ENCODE measurements around the gene TRMT1L.
"Not testable (repeated sequence)": the region's sequence is repeated elsewhere in the genome, so short reads cannot be mapped to it uniquely, and the experiment has no call there.

TRMT1L gene

GRCh38 chr1:185156854-185157598 is at the start of gene TRMT1L, which contains the start of gene SWT1:
TSS of gene TRMT1L (minus strand) at chr1:185156953. CDS start at chr1:185156712, 241 bp downstream.
TSS of gene SWT1 (plus strand) at chr1:185157167. CDS start at chr1:185160842, 3,675 bp downstream.
- peak within 1 kb of the TSS; percentile 82 for H3K4me3 ChIP-seq (replicated peaks; ENCODE audit: low read depth, low read length)
- peak; percentile 97 for DNase-seq (ENCODE audit: extremely low read depth, low read depth)
- no peak for TF ChIP-seq CTCF (IDR thresholded peaks at IDR 0.05; ENCODE audit: low read depth, low read length, missing control alignments)

GRCh38 chr1:185200889-185201288 is 44.1 kb upstream of the TRMT1L start:
- no peak overlapping the region for H3K4me3 ChIP-seq (replicated peaks; ENCODE audit: low read depth, low read length)
- no peak for TF ChIP-seq CTCF (IDR thresholded peaks at IDR 0.05; ENCODE audit: low read depth, low read length, missing control alignments)
- no peak for DNase-seq (ENCODE audit: extremely low read depth, low read depth)

GRCh38 chr1:185198712-185199111 is 42.0 kb upstream of the TRMT1L start:
- H3K4me3 ChIP-seq (replicated peaks; ENCODE audit: low read depth, low read length); DNase-seq (ENCODE audit: extremely low read depth, low read depth): not testable (repeated sequence)

GRCh38 chr1:185193756-185194155 is 37.0 kb upstream of the TRMT1L start:
- no peak for TF ChIP-seq CTCF (IDR thresholded peaks at IDR 0.05; ENCODE audit: low read depth, low read length, missing control alignments)
- no peak for DNase-seq (ENCODE audit: extremely low read depth, low read depth)
- no peak overlapping the region for H3K4me3 ChIP-seq (replicated peaks; ENCODE audit: low read depth, low read length)

GRCh38 chr1:185170291-185170848 is 13.6 kb upstream of the TRMT1L start:
- peak; percentile 44 for DNase-seq (ENCODE audit: extremely low read depth, low read depth)
- H3K4me3 ChIP-seq (replicated peaks; ENCODE audit: low read depth, low read length), result no peak overlapping the region
- peak; percentile 73 for TF ChIP-seq CTCF (IDR thresholded peaks at IDR 0.05; ENCODE audit: low read depth, low read length, missing control alignments)

- TF ChIP-seq CTCF (IDR thresholded peaks at IDR 0.05; ENCODE audit: low read depth, low read length, missing control alignments), result no peak
- no peak for DNase-seq (ENCODE audit: extremely low read depth, low read depth)
- H3K4me3 ChIP-seq (replicated peaks; ENCODE audit: low read depth, low read length), result no peak overlapping the region
Measured at GRCh38 chr1:185166106-185166505, 9.4 kb upstream of the TRMT1L start.

- TF ChIP-seq CTCF (IDR thresholded peaks at IDR 0.05; ENCODE audit: low read depth, low read length, missing control alignments), result no peak
- no peak overlapping the region for H3K4me3 ChIP-seq (replicated peaks; ENCODE audit: low read depth, low read length)
- DNase-seq (ENCODE audit: extremely low read depth, low read depth), result no peak
Measured at GRCh38 chr1:185162491-185162890, 5.7 kb upstream of the TRMT1L start.
